AG04450 (cell line): ENCODE data around the gene PPP2R3C. TPM values are rescaled to one million over a fixed set of nuclear protein-coding genes. Genes with fewer than 3 reads are reported as not detected.
"Not testable (repeated sequence)": the region's sequence is repeated elsewhere in the genome, so short reads cannot be mapped to it uniquely, and the experiment has no call there.

Experiments
- CTCF ChIA-PET: fragments of 300-600, 350-600 bp; formaldehyde crosslinking; extraction: SDS; loops from one replicate; lab custom pipeline; 2022; ENCODE audit warnings: antibody characterized with exemption, inconsistent platforms; lab: Charles Lee
- POLR2A ChIA-PET: fragments of 350-600 bp; formaldehyde crosslinking; extraction: SDS; loops from one replicate; lab custom pipeline; 2021; ENCODE audit warnings: antibody characterized with exemption, inconsistent platforms; lab: Yijun Ruan, JAX
- DNase-seq: peaks from one replicate; pipeline ENCODE4 v3.0.0-alpha.2; 2011; ENCODE audit warnings: low read depth, low spot score
- H3K27ac ChIP-seq: one replicate; pipeline ENCODE4 v1.5.1; 2012; ENCODE audit warnings: low read depth, low read length, control low read depth
- H3K27me3 ChIP-seq: one replicate; pipeline ENCODE4 v1.6.0; 2012; ENCODE audit warnings: low read length; ENCODE audit not compliant: control insufficient read depth, insufficient read depth
- H3K4me3 ChIP-seq: 2 replicates; pipeline ENCODE4 v1.5.1; 2011; ENCODE audit warnings: mild to moderate bottlenecking, low read depth, low read length, control low read depth
- H3K9me3 ChIP-seq: 2 replicates; pipeline ENCODE4 v1.5.1; 2012; ENCODE audit warnings: low read length; ENCODE audit not compliant: control insufficient read depth, insufficient read depth
- polyA plus RNA-seq: library from polyadenylated mRNA; depleted of rRNA; stranded (reverse); fragments of >200 nt; gene quantifications from 2 replicates; pipeline ENCODE4 v1.2.3, GENCODE V29; 2011; rRNA removed
- TF ChIP-seq, protein P1 (sequence below): IDR thresholded peaks from 2 replicates; pipeline ENCODE4 v1.5.1; 2011; ENCODE audit warnings: low read depth, low read length, control low read depth, inconsistent platforms

Gene PPP2R3C
- polyA plus RNA-seq, 1 experiment, result 43.7 TPM

DNA sequence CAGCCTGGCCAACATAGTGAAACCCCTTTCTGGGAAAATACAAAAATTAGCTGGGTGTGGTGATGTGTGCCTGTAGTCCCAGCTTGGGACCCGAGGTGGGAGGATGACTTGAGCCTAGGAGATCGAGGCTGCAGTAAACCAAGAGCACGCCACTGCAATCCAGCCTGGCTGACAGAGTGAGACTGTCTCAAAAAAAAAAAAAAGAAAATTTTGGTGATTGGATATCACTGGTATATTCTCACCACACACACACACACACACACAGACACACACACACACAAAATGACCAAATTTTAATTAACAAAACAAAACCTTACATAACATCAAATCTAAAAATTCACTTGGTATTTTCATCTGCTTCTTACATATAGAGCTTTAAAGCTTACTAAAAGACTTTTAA, 79.2 kb downstream of the PPP2R3C start:
- POLR2A ChIA-PET, result interaction anchor here (0.6 to 1.0 kb wide), 4 partner anchors 8 to 228 kb away, joined by 3 to 7 read pairs (median 4); no protein-coding TSS in a partner anchor

DNA sequence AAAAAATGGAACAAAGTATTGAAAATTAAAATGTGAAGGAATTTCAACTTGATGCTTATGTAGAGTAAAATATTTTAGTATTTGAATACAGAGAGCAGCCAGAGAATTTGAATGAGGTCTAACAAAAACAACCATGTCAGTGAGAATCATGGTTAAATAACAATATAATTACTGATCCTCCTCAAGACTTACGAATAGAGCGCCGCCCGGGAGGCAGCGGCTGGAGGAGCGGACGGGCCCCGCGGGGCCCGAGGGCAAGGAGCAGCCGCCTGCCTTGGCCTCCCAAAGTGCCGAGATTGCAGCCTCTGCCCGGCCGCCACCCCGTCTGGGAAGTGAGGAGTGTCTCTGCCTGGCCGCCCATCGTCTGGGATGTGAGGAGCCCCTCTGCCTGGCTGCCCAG, 83.5 kb downstream of the PPP2R3C start:
- CTCF ChIA-PET, H3K4me3 ChIP-seq, H3K27ac ChIP-seq, POLR2A ChIA-PET, DNase-seq, H3K27me3 ChIP-seq, H3K9me3 ChIP-seq: not testable (repeated sequence)

More for the DNA sequence above, 79.2 kb downstream of the PPP2R3C start:
- no peak overlapping the region for H3K27ac ChIP-seq
- no peak overlapping the region for H3K4me3 ChIP-seq
- no peaks in the 10 kb centered on the region for H3K9me3 ChIP-seq
- TF ChIP-seq, protein P1, sequence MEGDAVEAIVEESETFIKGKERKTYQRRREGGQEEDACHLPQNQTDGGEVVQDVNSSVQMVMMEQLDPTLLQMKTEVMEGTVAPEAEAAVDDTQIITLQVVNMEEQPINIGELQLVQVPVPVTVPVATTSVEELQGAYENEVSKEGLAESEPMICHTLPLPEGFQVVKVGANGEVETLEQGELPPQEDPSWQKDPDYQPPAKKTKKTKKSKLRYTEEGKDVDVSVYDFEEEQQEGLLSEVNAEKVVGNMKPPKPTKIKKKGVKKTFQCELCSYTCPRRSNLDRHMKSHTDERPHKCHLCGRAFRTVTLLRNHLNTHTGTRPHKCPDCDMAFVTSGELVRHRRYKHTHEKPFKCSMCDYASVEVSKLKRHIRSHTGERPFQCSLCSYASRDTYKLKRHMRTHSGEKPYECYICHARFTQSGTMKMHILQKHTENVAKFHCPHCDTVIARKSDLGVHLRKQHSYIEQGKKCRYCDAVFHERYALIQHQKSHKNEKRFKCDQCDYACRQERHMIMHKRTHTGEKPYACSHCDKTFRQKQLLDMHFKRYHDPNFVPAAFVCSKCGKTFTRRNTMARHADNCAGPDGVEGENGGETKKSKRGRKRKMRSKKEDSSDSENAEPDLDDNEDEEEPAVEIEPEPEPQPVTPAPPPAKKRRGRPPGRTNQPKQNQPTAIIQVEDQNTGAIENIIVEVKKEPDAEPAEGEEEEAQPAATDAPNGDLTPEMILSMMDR, result no peak
- DNase-seq, result no peak
- CTCF ChIA-PET, result interaction anchor here (0.6 kb wide), 1 partner anchor 464 kb away, joined by 3 read pairs; no protein-coding TSS in a partner anchor
- H3K27me3 ChIP-seq, result no peaks in the 10 kb centered on the region

Other genes with a start within 250 kb of the PPP2R3C start
- gene BAZ1A, start 246.6 kb downstream of the PPP2R3C start, polyA plus RNA-seq, result 22.6 and 31.5 TPM in 2 replicates
- gene SRP54, start 139.0 kb downstream of the PPP2R3C start, polyA plus RNA-seq, result 58.8 and 84.2 TPM in 2 replicates
- 44.1 and 54.0 TPM in 2 replicates for gene FAM177A1, start 75.7 kb downstream of the PPP2R3C start, polyA plus RNA-seq
- 30.6 and 34.9 TPM in 2 replicates for gene PRORP, start 562 bp upstream of the PPP2R3C start, polyA plus RNA-seq
- gene PSMA6, start 170.4 kb upstream of the PPP2R3C start, polyA plus RNA-seq, result 233 and 300 TPM in 2 replicates